DMS53 (cell line): ENCODE measurements around the gene UBASH3A.

Experiments
- DNase-seq: peaks from one replicate; lab custom pipeline; 2025; lab: John Stamatoyannopoulos, UW

Gene UBASH3A

GRCh38 chr21:42451941-42452340 lies 48.2 kb downstream of the UBASH3A start:
- DNase-seq = no peak

GRCh38 chr21:42452401-42453223 lies 48.9 kb downstream of the UBASH3A start:
- DNase-seq = no peak

DNA sequence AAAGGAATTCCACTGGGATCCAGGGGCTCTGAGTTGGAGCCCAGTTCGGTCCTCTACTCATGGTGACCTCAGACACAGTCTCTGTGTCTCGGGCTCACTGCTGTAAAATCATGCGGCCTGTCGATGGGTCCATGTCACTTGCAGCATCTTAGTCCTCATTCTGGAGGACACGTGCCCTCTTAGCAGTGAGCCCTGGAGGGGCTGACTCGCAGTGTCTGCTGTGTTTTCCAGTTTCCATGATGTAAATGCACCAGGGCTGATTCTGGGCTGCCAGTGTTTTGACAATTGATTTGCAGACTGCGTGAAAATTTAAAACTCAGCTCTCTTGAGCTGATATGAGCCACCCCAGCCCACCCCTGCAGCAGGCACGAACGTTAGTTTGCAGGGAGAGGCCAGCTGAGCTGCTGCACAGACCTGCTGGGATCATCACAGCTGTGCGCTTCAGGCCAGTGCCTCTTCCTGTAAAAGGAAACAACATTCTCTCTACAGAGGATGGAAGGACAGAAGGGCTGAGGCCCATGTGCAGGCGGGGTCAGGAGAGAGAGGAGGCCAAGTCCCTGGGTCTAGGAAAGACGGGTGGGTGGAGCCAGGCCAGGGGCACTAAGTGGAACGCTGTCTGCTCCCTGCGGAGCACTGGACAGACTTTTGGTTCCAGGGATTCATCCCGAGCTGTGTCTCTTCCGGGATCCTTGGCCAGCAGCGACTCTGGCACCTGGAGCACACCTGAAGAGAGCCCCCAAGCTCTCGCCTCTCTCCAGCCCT lies 49.7 kb downstream of the UBASH3A start:
- no peak for DNase-seq

- DNase-seq = no peak
Observed at GRCh38 chr21:42453986-42454570, 50.4 kb downstream of the UBASH3A start.

DNA sequence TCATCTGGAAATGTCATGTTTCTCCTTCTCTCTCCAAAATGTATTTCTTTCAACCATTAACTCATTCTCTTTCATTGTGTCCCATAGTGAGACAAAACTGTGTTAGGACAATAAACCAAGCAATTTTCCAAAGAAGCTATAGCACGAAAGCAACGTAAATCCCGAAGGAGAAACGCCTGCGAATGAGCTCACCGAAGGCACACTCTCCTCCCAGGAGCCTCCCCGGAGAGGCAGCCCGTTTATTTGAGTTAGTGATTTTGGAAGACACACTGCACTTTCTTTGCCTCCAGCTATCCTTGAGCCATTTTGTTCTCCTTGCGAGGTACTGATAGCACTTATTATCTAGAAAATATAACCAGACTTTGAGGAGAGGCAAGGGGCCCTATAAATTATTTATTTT lies 51.1 kb downstream of the UBASH3A start:
- DNase-seq = no peak

DNA sequence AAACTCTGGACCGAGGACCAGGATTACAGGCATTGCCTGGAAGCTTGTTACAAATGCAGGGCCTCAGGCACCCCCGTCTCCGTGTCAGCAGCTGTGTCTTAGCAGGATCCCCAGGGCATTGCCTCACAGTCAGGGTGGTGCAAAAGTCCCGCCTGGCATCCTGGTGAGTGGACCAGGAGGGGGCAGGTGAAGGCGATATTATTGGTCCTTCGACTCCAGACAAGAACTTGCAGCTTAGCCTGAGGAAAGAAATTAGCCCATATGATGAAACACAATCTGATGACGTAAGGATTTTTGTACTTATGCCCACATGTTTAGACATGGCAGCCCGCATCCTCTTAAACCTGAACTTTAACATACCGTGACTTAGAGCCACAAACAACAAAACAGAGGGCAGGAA lies 51.5 kb downstream of the UBASH3A start:
- no peak for DNase-seq

DNA sequence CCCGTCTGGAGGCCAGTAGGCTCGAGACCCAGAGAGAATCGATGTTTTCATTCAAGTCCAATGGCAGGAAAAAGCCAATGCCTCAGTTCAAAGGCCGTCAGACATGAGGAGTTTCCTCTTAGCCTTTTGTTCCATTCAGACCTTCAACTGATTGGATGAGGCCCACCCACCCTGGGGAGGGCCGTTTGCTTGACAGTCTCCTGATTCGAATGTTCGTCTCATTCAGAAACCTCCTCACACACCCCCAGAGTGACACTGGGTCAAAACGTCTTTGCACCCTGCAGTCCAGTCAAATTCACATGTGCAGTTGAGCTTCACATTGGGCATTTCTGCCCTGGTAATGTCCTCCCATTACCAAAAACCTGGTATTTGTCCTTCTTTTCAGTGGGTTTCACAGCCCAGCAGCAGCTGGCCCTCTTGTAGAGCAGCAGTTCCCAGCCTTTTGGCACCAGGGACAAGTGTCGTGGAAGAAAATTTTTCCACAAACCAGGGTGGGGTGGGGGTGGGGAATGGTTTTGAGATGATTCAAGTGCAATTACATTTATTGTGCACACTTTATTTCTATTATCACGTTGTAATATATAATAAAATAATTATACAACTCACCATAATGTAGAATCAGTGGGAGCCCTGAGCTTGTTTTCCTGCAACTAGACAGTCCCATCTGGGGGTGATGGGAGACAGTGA lies 52.2 kb downstream of the UBASH3A start:
- DNase-seq = no peak

DNA sequence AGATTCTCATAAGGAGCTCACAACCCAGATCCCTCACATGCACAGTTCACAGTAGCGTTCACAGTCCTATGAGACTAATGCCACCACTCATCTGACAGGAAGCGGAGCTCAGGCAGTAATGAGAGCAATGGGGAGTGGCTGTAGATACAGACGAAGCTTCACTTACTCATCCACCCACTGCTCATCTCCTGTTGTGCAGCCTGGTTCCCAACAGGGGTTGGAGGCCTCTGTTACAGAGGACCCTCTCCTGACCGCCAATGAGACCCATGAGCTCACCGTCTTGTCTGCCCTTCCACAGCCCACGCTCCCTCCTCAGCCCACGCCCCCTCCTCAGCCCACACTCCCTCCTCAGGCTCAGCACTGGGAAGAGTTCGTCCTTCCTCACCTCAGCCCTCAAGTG lies 52.8 kb downstream of the UBASH3A start:
- no peak for DNase-seq

GRCh38 chr21:42459082-42459460 lies 55.4 kb downstream of the UBASH3A start:
- DNase-seq = no peak

DNA sequence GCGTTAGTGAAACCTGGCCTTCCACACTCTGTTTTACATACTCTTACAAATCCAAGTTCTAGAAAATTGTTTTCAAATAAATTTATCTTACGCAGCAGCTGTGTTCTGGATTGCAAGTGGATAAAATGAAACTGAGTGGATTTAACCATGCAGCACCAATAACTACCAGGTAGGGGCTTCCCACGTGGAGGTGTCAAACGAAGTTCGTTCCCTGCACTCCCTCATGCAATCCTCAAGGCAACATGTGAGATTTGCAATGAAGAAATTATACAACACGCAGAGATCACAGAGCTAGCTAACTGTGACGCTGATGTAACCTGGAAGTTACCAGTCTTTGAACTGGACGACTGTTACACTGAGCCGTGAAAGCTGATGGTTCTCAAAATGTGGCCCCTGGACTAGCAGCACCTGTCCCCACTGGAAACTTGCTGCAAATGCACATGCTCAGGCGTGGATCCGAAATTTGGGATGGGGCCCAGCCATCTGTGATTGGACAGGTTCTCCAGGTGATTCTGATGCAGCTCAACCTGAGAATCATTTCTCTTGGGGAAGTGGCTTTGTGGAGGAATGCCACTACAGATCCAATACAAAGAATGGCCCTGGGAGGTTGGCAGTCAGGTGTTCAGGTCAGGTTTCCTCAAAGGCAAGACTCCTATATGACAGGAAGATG lies 56.0 kb downstream of the UBASH3A start:
- DNase-seq = no peak

DNA sequence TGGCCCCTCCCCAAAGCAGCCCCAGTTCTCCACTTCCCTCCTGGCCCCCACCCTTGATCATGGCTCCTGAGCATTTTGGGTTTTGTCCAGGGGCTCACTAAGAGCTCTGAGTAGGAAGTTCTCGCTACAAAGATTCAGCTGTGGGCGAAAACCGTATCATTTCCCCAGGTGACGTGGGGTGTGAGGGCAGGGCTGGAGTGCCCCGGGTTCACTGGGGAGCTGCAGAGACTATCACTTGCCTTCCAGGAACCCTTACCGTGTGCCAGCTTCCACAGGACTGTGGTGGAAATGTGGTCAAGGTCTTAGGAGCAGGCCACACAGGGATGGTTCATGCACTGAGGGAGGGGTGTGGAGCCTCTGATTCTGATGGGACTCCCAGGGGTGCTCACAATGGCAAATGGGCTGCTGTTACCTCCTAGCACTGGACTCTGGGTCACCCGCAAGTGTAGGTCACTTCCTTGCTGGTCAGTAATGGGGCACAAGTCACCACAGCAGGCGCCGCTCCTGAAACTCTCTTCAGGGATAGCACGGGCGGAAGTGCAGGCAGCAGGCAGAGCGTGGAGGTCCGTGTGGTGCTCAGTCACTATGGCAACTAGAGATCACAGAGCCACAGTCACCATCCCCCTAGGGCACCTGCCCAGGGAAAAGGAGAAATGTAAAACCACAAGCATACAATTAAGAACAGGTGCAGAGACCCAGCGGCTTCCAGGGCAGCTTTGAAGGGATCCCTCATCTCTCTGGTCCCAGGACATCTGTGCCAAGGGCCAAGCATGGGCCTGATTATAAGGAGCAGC lies 56.9 kb downstream of the UBASH3A start:
- DNase-seq = peak; percentile 97

GRCh38 chr21:42461185-42461520 lies 57.5 kb downstream of the UBASH3A start:
- peak; percentile 87 for DNase-seq

GRCh38 chr21:42461881-42462877 lies 58.5 kb downstream of the UBASH3A start:
- DNase-seq = peak; percentile 70

DNA sequence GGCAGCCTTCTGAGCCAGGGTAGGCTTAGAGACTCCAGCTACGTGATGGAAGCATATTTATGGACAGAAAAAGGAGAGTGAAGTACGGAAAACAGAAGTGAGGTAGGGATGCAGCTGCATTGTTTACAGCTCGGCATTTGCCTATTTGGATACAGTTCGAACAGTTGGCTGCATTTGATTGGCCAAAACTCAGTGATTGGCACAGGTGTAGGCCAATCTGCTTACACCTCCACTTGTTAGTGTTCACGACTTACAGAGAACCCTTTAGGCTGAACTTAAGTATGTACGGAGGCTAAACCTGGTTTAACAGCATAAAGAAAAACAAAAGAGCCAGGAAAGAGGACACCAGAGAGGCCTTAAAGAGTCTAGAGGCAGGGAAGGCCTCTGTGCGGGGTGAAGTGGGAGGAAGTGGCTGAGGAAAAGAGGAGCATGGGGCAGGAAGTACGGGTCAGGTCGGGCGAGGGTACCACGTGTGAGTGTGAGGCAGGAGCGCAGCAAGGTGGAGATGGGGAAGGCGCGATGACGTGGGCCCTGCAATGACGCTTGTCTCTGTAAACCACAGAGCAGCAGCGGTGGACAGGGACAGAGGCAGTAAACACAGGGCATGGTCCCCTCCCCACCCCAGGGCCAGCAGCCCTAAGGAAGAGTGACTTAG lies 60.3 kb downstream of the UBASH3A start:
- peak; percentile 40 for DNase-seq

- DNase-seq = no peak
Observed at GRCh38 chr21:42465008-42465802, 61.5 kb downstream of the UBASH3A start.

- DNase-seq = no peak
Observed at GRCh38 chr21:42465803-42466127, 62.1 kb downstream of the UBASH3A start.

DNA sequence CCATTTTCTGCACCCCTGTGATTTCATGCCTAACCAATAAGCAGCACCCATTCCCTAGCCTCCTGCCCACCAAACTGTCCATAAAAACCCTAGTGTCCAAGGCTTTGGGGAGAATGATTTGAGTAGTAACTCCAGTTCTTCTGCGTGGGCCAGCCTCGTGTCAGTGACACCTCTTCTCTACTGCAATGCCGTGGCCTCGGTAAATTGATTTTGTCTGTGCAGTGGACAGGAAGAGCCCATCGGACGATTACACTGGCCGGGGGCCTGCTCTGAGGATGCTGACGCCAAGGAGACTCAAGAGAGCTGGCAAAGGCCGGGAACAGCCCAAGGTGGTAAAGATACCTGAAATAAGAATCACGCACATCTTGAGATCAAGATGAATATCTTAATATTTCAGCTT lies 63.0 kb downstream of the UBASH3A start:
- no peak for DNase-seq

GRCh38 chr21:42467140-42467983 lies 63.7 kb downstream of the UBASH3A start:
- DNase-seq = peak; percentile 48
